ENCODE measurements around the gene ECE1.

ECE1 gene

GRCh38 chr1:21260405-21261125 lies 29.7 kb downstream of the ECE1 start:
- Histone ChIP-seq H3K4me3 (ENCODE audit: low read depth in 1 of 2, low read length in 2 of 2) (no peak overlapping the region), H3K9ac (ENCODE audit: low read length) (no peak overlapping the region), H3K4me1 (ENCODE audit: insufficient read depth, low read length) (peaks cover 37% of the 10 kb centered on the region), H3K27me3 (ENCODE audit: control insufficient read depth in 1 of 2, insufficient read depth in 2 of 2, low read length in 2 of 2) (no peaks in the 10 kb centered on the region), H3K27ac (ENCODE audit: low read depth, low read length) (no peak overlapping the region), H3K36me3 (ENCODE audit: insufficient read depth, low read length) (peaks cover 53% of the 10 kb centered on the region), H3K9me3 (ENCODE audit: low read length) (no peaks in the 10 kb centered on the region)

GRCh38 chr1:21259316-21260076 lies 30.8 kb downstream of the ECE1 start:
- H3K36me3 ChIP-seq (ENCODE audit: insufficient read depth, low read length): peaks cover 51% of the 10 kb centered on the region
- no peak overlapping the region for H3K27ac ChIP-seq (ENCODE audit: low read depth, low read length)

GRCh38 chr1:21258331-21259134 lies 31.7 kb downstream of the ECE1 start:
- peaks cover 43% of the 10 kb centered on the region for H3K36me3 ChIP-seq (ENCODE audit: insufficient read depth, low read length)
- H3K27ac ChIP-seq (ENCODE audit: low read depth, low read length): no peak overlapping the region
- H3K9ac ChIP-seq (ENCODE audit: low read length): no peak overlapping the region
- H3K4me1 ChIP-seq (ENCODE audit: insufficient read depth, low read length): peaks cover 34% of the 10 kb centered on the region
- H3K4me3 ChIP-seq (ENCODE audit: low read depth in 1 of 2, low read length in 2 of 2): no peak overlapping the region
- no peaks in the 10 kb centered on the region for H3K9me3 ChIP-seq (ENCODE audit: low read length)
- H3K27me3 ChIP-seq (ENCODE audit: control insufficient read depth in 1 of 2, insufficient read depth in 2 of 2, low read length in 2 of 2): no peaks in the 10 kb centered on the region

More at GRCh38 chr1:21259316-21260076, 30.8 kb downstream of the ECE1 start:
- no peaks in the 10 kb centered on the region for H3K27me3 ChIP-seq (ENCODE audit: control insufficient read depth in 1 of 2, insufficient read depth in 2 of 2, low read length in 2 of 2)
- no peak overlapping the region for H3K9ac ChIP-seq (ENCODE audit: low read length)
- peaks cover 39% of the 10 kb centered on the region for H3K4me1 ChIP-seq (ENCODE audit: insufficient read depth, low read length)
- no peaks in the 10 kb centered on the region for H3K9me3 ChIP-seq (ENCODE audit: low read length)
- H3K4me3 ChIP-seq (ENCODE audit: low read depth in 1 of 2, low read length in 2 of 2): no peak overlapping the region

- H3K4me3 ChIP-seq (ENCODE audit: low read depth in 1 of 2, low read length in 2 of 2): no peak overlapping the region
- H3K27ac ChIP-seq (ENCODE audit: low read depth, low read length): no peak overlapping the region
- no peak overlapping the region for H3K9ac ChIP-seq (ENCODE audit: low read length)
- H3K9me3 ChIP-seq (ENCODE audit: low read length): no peaks in the 10 kb centered on the region
- H3K4me1 ChIP-seq (ENCODE audit: insufficient read depth, low read length): peaks cover 26% of the 10 kb centered on the region
- no peaks in the 10 kb centered on the region for H3K27me3 ChIP-seq (ENCODE audit: control insufficient read depth in 1 of 2, insufficient read depth in 2 of 2, low read length in 2 of 2)
- peaks cover 42% of the 10 kb centered on the region for H3K36me3 ChIP-seq (ENCODE audit: insufficient read depth, low read length)
Measured at GRCh38 chr1:21257431-21258135, 32.7 kb downstream of the ECE1 start.

- no peaks in the 10 kb centered on the region for H3K27me3 ChIP-seq (ENCODE audit: control insufficient read depth in 1 of 2, insufficient read depth in 2 of 2, low read length in 2 of 2)
- H3K27ac ChIP-seq (ENCODE audit: low read depth, low read length): no peak overlapping the region
- no peak overlapping the region for H3K9ac ChIP-seq (ENCODE audit: low read length)
- H3K36me3 ChIP-seq (ENCODE audit: insufficient read depth, low read length): peaks cover 46% of the 10 kb centered on the region
- peaks cover 18% of the 10 kb centered on the region for H3K4me1 ChIP-seq (ENCODE audit: insufficient read depth, low read length)
- no peaks in the 10 kb centered on the region for H3K9me3 ChIP-seq (ENCODE audit: low read length)
- no peak overlapping the region for H3K4me3 ChIP-seq (ENCODE audit: low read depth in 1 of 2, low read length in 2 of 2)
Measured at GRCh38 chr1:21256776-21257175, 33.5 kb downstream of the ECE1 start.

GRCh38 chr1:21255943-21256320 lies 34.3 kb downstream of the ECE1 start:
- H3K4me1 ChIP-seq (ENCODE audit: insufficient read depth, low read length): peaks cover 9% of the 10 kb centered on the region
- H3K36me3 ChIP-seq (ENCODE audit: insufficient read depth, low read length): peaks cover 53% of the 10 kb centered on the region
- H3K9me3 ChIP-seq (ENCODE audit: low read length): no peaks in the 10 kb centered on the region
- H3K9ac ChIP-seq (ENCODE audit: low read length): no peak overlapping the region
- no peak overlapping the region for H3K27ac ChIP-seq (ENCODE audit: low read depth, low read length)
- H3K4me3 ChIP-seq (ENCODE audit: low read depth in 1 of 2, low read length in 2 of 2): no peak overlapping the region
- H3K27me3 ChIP-seq (ENCODE audit: control insufficient read depth in 1 of 2, insufficient read depth in 2 of 2, low read length in 2 of 2): no peaks in the 10 kb centered on the region

- Histone ChIP-seq H3K36me3 (ENCODE audit: insufficient read depth, low read length) (peaks cover 58% of the 10 kb centered on the region), H3K27ac (ENCODE audit: low read depth, low read length) (no peak overlapping the region), H3K4me1 (ENCODE audit: insufficient read depth, low read length) (peaks cover 6% of the 10 kb centered on the region), H3K9ac (ENCODE audit: low read length) (no peak overlapping the region), H3K9me3 (ENCODE audit: low read length) (no peaks in the 10 kb centered on the region), H3K27me3 (ENCODE audit: control insufficient read depth in 1 of 2, insufficient read depth in 2 of 2, low read length in 2 of 2) (no peaks in the 10 kb centered on the region), H3K4me3 (ENCODE audit: low read depth in 1 of 2, low read length in 2 of 2) (no peak overlapping the region)
Measured at GRCh38 chr1:21255284-21255942, 34.9 kb downstream of the ECE1 start.

- peaks cover 6% of the 10 kb centered on the region for H3K4me1 ChIP-seq (ENCODE audit: insufficient read depth, low read length)
- peaks cover 55% of the 10 kb centered on the region for H3K36me3 ChIP-seq (ENCODE audit: insufficient read depth, low read length)
- H3K9ac ChIP-seq (ENCODE audit: low read length): no peak overlapping the region
- no peak overlapping the region for H3K4me3 ChIP-seq (ENCODE audit: low read depth in 1 of 2, low read length in 2 of 2)
- H3K27ac ChIP-seq (ENCODE audit: low read depth, low read length): no peak overlapping the region
- no peaks in the 10 kb centered on the region for H3K27me3 ChIP-seq (ENCODE audit: control insufficient read depth in 1 of 2, insufficient read depth in 2 of 2, low read length in 2 of 2)
- H3K9me3 ChIP-seq (ENCODE audit: low read length): no peaks in the 10 kb centered on the region
Measured at GRCh38 chr1:21254335-21254951, 35.8 kb downstream of the ECE1 start.

GRCh38 chr1:21251773-21252471 lies 38.3 kb downstream of the ECE1 start:
- Histone ChIP-seq H3K4me3 (ENCODE audit: low read depth in 1 of 2, low read length in 2 of 2) (no peak overlapping the region), H3K27ac (ENCODE audit: low read depth, low read length) (no peak overlapping the region), H3K9me3 (ENCODE audit: low read length) (no peaks in the 10 kb centered on the region), H3K27me3 (ENCODE audit: control insufficient read depth in 1 of 2, insufficient read depth in 2 of 2, low read length in 2 of 2) (no peaks in the 10 kb centered on the region), H3K4me1 (ENCODE audit: insufficient read depth, low read length) (peaks cover 6% of the 10 kb centered on the region), H3K36me3 (ENCODE audit: insufficient read depth, low read length) (peaks cover 45% of the 10 kb centered on the region), H3K9ac (ENCODE audit: low read length) (no peak overlapping the region)

GRCh38 chr1:21249940-21250493 lies 40.2 kb downstream of the ECE1 start:
- Histone ChIP-seq H3K27me3 (ENCODE audit: control insufficient read depth in 1 of 2, insufficient read depth in 2 of 2, low read length in 2 of 2) (no peaks in the 10 kb centered on the region), H3K36me3 (ENCODE audit: insufficient read depth, low read length) (peaks cover 46% of the 10 kb centered on the region), H3K27ac (ENCODE audit: low read depth, low read length) (no peak overlapping the region), H3K9me3 (ENCODE audit: low read length) (no peaks in the 10 kb centered on the region), H3K4me3 (ENCODE audit: low read depth in 1 of 2, low read length in 2 of 2) (no peak overlapping the region), H3K9ac (ENCODE audit: low read length) (no peak overlapping the region), H3K4me1 (ENCODE audit: insufficient read depth, low read length) (no peaks in the 10 kb centered on the region)

All from muscle layer of colon (tissue), 2 donors.